ENCODE data around the gene KIF1A.

- no peak for TF ChIP-seq POLR2AphosphoS5 (IDR thresholded peaks at IDR 0.05)
- TF ChIP-seq, protein P1, sequence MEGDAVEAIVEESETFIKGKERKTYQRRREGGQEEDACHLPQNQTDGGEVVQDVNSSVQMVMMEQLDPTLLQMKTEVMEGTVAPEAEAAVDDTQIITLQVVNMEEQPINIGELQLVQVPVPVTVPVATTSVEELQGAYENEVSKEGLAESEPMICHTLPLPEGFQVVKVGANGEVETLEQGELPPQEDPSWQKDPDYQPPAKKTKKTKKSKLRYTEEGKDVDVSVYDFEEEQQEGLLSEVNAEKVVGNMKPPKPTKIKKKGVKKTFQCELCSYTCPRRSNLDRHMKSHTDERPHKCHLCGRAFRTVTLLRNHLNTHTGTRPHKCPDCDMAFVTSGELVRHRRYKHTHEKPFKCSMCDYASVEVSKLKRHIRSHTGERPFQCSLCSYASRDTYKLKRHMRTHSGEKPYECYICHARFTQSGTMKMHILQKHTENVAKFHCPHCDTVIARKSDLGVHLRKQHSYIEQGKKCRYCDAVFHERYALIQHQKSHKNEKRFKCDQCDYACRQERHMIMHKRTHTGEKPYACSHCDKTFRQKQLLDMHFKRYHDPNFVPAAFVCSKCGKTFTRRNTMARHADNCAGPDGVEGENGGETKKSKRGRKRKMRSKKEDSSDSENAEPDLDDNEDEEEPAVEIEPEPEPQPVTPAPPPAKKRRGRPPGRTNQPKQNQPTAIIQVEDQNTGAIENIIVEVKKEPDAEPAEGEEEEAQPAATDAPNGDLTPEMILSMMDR (IDR thresholded peaks at IDR 0.05): no peak
- no peak for TF ChIP-seq POLR2A (IDR thresholded peaks at IDR 0.05; ENCODE audit: low read depth)
These were observed 94.3 kb downstream of the KIF1A start for GRCh38 chr2:240725671-240726070.
